ENCODE measurements around the gene SPTLC2.

Gene SPTLC2

GRCh38 chr14:77505031-77505430 is 111.4 kb downstream of the SPTLC2 start:
- Histone ChIP-seq H3K27ac (replicated peaks; ENCODE audit: low read length) (no peak overlapping the region), H3K4ac (ENCODE audit: low read length) (no peak overlapping the region), H3K4me1 (ENCODE audit: control insufficient read depth in 2 of 2, insufficient read depth in 1 of 2, low read depth in 1 of 2, low read length in 2 of 2) (no peaks in the 10 kb centered on the region), H3K9ac (ENCODE audit: low read depth, low read length, poor library complexity) (no peak overlapping the region), H3K14ac (ENCODE audit: low read length) (no peak overlapping the region), H3K79me1 (ENCODE audit: low read depth, low read length) (no peaks in the 10 kb centered on the region), H2AFZ (ENCODE audit: low read length) (no peak overlapping the region), H3K36me3 (replicated peaks in 1 of 2; ENCODE audit: control insufficient read depth in 2 of 2, insufficient read depth in 2 of 2, low read length in 2 of 2) (peaks cover 0 to 5% of the 10 kb centered on the region in 2 donors), H2AK5ac (ENCODE audit: low read depth, low read length) (no peak overlapping the region), H3K4me3 (ENCODE audit: low read length in 2 of 2) (no peak overlapping the region), H2BK120ac (ENCODE audit: low read depth, low read length) (no peak overlapping the region), H2BK5ac (ENCODE audit: low read length) (no peak overlapping the region), H4K91ac (ENCODE audit: low read depth, low read length, poor library complexity) (no peak overlapping the region), H3K9me3 (replicated peaks in 1 of 2; ENCODE audit: control insufficient read depth in 2 of 2, insufficient read depth in 1 of 2, low read depth in 1 of 2, low read length in 2 of 2) (no peaks in the 10 kb centered on the region), H3K4me2 (ENCODE audit: insufficient read depth, low read length, poor library complexity, severe bottlenecking) (no peak overlapping the region), H4K8ac (ENCODE audit: low read depth, low read length) (no peak overlapping the region), H2BK15ac (ENCODE audit: low read length) (no peak overlapping the region), H3K27me3 (ENCODE audit: control insufficient read depth in 3 of 3, insufficient read depth in 3 of 3, low read depth in 1 of 3, low read length in 3 of 3) (peaks cover 0 to 9% (median 4%) of the 10 kb centered on the region in 3 experiments), H3K23ac (ENCODE audit: low read depth, low read length, poor library complexity) (no peak overlapping the region), H3K18ac (ENCODE audit: low read length) (no peak overlapping the region), H2BK12ac (ENCODE audit: low read length) (no peak overlapping the region)
- WGBS, 2 donors (ENCODE audit: extremely low coverage in 2 of 2, insufficient read length in 2 of 2, insufficient replicate concordance in 1 of 2): no CpG with 5 or more reads among the region's 4 CpGs
- no peak for DNase-seq (ENCODE audit: low spot score)

- Histone ChIP-seq H3K4me1 (ENCODE audit: control insufficient read depth in 2 of 2, insufficient read depth in 1 of 2, low read depth in 1 of 2, low read length in 2 of 2) (peaks cover 0 to 2% of the 10 kb centered on the region in 2 donors), H3K23ac (ENCODE audit: low read depth, low read length, poor library complexity) (no peak overlapping the region), H3K18ac (ENCODE audit: low read length) (no peak overlapping the region), H3K27ac (replicated peaks; ENCODE audit: low read length) (no peak overlapping the region), H3K14ac (ENCODE audit: low read length) (no peak overlapping the region), H3K9me3 (replicated peaks in 1 of 2; ENCODE audit: control insufficient read depth in 2 of 2, insufficient read depth in 1 of 2, low read depth in 1 of 2, low read length in 2 of 2) (no peaks in the 10 kb centered on the region), H2BK12ac (ENCODE audit: low read length) (no peak overlapping the region), H3K79me1 (ENCODE audit: low read depth, low read length) (no peaks in the 10 kb centered on the region), H3K9ac (ENCODE audit: low read depth, low read length, poor library complexity) (no peak overlapping the region), H4K8ac (ENCODE audit: low read depth, low read length) (no peak overlapping the region), H3K27me3 (ENCODE audit: control insufficient read depth in 3 of 3, insufficient read depth in 3 of 3, low read depth in 1 of 3, low read length in 3 of 3) (peaks cover 17 to 27% (median 23%) of the 10 kb centered on the region in 3 experiments), H4K91ac (ENCODE audit: low read depth, low read length, poor library complexity) (no peak overlapping the region), H3K4me3 (ENCODE audit: low read length in 2 of 2) (no peak overlapping the region), H2AFZ (ENCODE audit: low read length) (no peak overlapping the region), H3K4ac (ENCODE audit: low read length) (no peak overlapping the region), H3K36me3 (replicated peaks in 1 of 2; ENCODE audit: control insufficient read depth in 2 of 2, insufficient read depth in 2 of 2, low read length in 2 of 2) (no peaks in the 10 kb centered on the region), H2BK5ac (ENCODE audit: low read length) (no peak overlapping the region), H3K4me2 (ENCODE audit: insufficient read depth, low read length, poor library complexity, severe bottlenecking) (no peak overlapping the region), H2BK15ac (ENCODE audit: low read length) (no peak overlapping the region), H2BK120ac (ENCODE audit: low read depth, low read length) (no peak overlapping the region), H2AK5ac (ENCODE audit: low read depth, low read length) (no peak overlapping the region)
- no CpG with 5 or more reads among the region's 5 CpGs for WGBS, 2 donors (ENCODE audit: extremely low coverage in 2 of 2, insufficient read length in 2 of 2, insufficient replicate concordance in 1 of 2)
- DNase-seq (ENCODE audit: low spot score): no peak
Observed at GRCh38 chr14:77503138-77503537, 113.3 kb downstream of the SPTLC2 start.

GRCh38 chr14:77502109-77502782 is 114.2 kb downstream of the SPTLC2 start:
- Histone ChIP-seq H4K8ac (ENCODE audit: low read depth, low read length) (no peak overlapping the region), H3K4me3 (ENCODE audit: low read length in 2 of 2) (no peak overlapping the region), H2AK5ac (ENCODE audit: low read depth, low read length) (no peak overlapping the region), H2BK120ac (ENCODE audit: low read depth, low read length) (no peak overlapping the region), H2BK15ac (ENCODE audit: low read length) (no peak overlapping the region), H2BK5ac (ENCODE audit: low read length) (no peak overlapping the region), H2BK12ac (ENCODE audit: low read length) (no peak overlapping the region), H3K27ac (replicated peaks; ENCODE audit: low read length) (no peak overlapping the region), H3K79me1 (ENCODE audit: low read depth, low read length) (no peaks in the 10 kb centered on the region), H3K14ac (ENCODE audit: low read length) (no peak overlapping the region), H3K23ac (ENCODE audit: low read depth, low read length, poor library complexity) (no peak overlapping the region), H2AFZ (ENCODE audit: low read length) (no peak overlapping the region), H3K18ac (ENCODE audit: low read length) (no peak overlapping the region), H3K4me1 (ENCODE audit: control insufficient read depth in 2 of 2, insufficient read depth in 1 of 2, low read depth in 1 of 2, low read length in 2 of 2) (peaks cover 2% of the 10 kb centered on the region in 2 donors), H3K4me2 (ENCODE audit: insufficient read depth, low read length, poor library complexity, severe bottlenecking) (no peak overlapping the region), H4K91ac (ENCODE audit: low read depth, low read length, poor library complexity) (no peak overlapping the region), H3K36me3 (replicated peaks in 1 of 2; ENCODE audit: control insufficient read depth in 2 of 2, insufficient read depth in 2 of 2, low read length in 2 of 2) (no peaks in the 10 kb centered on the region), H3K27me3 (ENCODE audit: control insufficient read depth in 3 of 3, insufficient read depth in 3 of 3, low read depth in 1 of 3, low read length in 3 of 3) (peaks cover 21 to 36% (median 31%) of the 10 kb centered on the region in 3 experiments), H3K9ac (ENCODE audit: low read depth, low read length, poor library complexity) (no peak overlapping the region), H3K4ac (ENCODE audit: low read length) (no peak overlapping the region), H3K9me3 (replicated peaks in 1 of 2; ENCODE audit: control insufficient read depth in 2 of 2, insufficient read depth in 1 of 2, low read depth in 1 of 2, low read length in 2 of 2) (no peaks in the 10 kb centered on the region)
- no peak for DNase-seq (ENCODE audit: low spot score)
- no CpG with 5 or more reads among the region's 11 CpGs for WGBS, 2 donors (ENCODE audit: extremely low coverage in 2 of 2, insufficient read length in 2 of 2, insufficient replicate concordance in 1 of 2)

GRCh38 chr14:77498984-77499527 is 117.4 kb downstream of the SPTLC2 start:
- Histone ChIP-seq H2BK5ac (ENCODE audit: low read length) (no peak overlapping the region), H3K4me1 (ENCODE audit: control insufficient read depth in 2 of 2, insufficient read depth in 1 of 2, low read depth in 1 of 2, low read length in 2 of 2) (peaks cover 2% of the 10 kb centered on the region in 2 donors), H2BK12ac (ENCODE audit: low read length) (peak overlapping the region; percentile 75), H3K79me1 (ENCODE audit: low read depth, low read length) (no peaks in the 10 kb centered on the region), H2BK120ac (ENCODE audit: low read depth, low read length) (peak overlapping the region; percentile 61), H3K14ac (ENCODE audit: low read length) (no peak overlapping the region), H3K27me3 (ENCODE audit: control insufficient read depth in 3 of 3, insufficient read depth in 3 of 3, low read depth in 1 of 3, low read length in 3 of 3) (peaks cover 21 to 45% (median 34%) of the 10 kb centered on the region in 3 experiments), H3K18ac (ENCODE audit: low read length) (peak overlapping the region; percentile 94), H2BK15ac (ENCODE audit: low read length) (peak overlapping the region; percentile 100), H3K27ac (replicated peaks; ENCODE audit: low read length) (no peak overlapping the region), H3K9me3 (replicated peaks in 1 of 2; ENCODE audit: control insufficient read depth in 2 of 2, insufficient read depth in 1 of 2, low read depth in 1 of 2, low read length in 2 of 2) (no peaks in the 10 kb centered on the region), H3K9ac (ENCODE audit: low read depth, low read length, poor library complexity) (peak overlapping the region; percentile 84), H3K4me2 (ENCODE audit: insufficient read depth, low read length, poor library complexity, severe bottlenecking) (peak overlapping the region; percentile 99), H4K91ac (ENCODE audit: low read depth, low read length, poor library complexity) (no peak overlapping the region), H3K23ac (ENCODE audit: low read depth, low read length, poor library complexity) (no peak overlapping the region), H4K8ac (ENCODE audit: low read depth, low read length) (no peak overlapping the region), H3K36me3 (replicated peaks in 1 of 2; ENCODE audit: control insufficient read depth in 2 of 2, insufficient read depth in 2 of 2, low read length in 2 of 2) (no peaks in the 10 kb centered on the region), H2AFZ (ENCODE audit: low read length) (peak overlapping the region; percentile 92), H3K4me3 (ENCODE audit: low read length in 2 of 2) (peak overlapping the region; percentile 51 to 84), H2AK5ac (ENCODE audit: low read depth, low read length) (no peak overlapping the region), H3K4ac (ENCODE audit: low read length) (no peak overlapping the region)
- WGBS, 2 donors (ENCODE audit: extremely low coverage in 2 of 2, insufficient read length in 2 of 2, insufficient replicate concordance in 1 of 2): no CpG with 5 or more reads among the region's 53 CpGs
- peak; percentile 27 for DNase-seq (ENCODE audit: low spot score)

Measured in neuronal stem cell (in vitro differentiated cells).